HCT116 (cell line): ENCODE results near the gene ELFN2. TPM values are rescaled to one million over a fixed set of nuclear protein-coding genes. Genes with fewer than 3 reads are reported as not detected.
A peak's percentile ranks its signal among the peaks of the same experiment; 100 is the strongest.

Experiments
- ATAC-seq: fragments of 200-7000 bp; cut with Tn5 transposase; 2 replicates; pipeline ENCODE4 v1.9.1; 2020; ENCODE audit warnings: mild to moderate bottlenecking, moderate library complexity
- BruUV-seq: library from RNA; stranded (reverse); fragments of 400-500 nt; replicated peaks from 2 replicates; lab custom pipeline; 2021; lab: Mats Ljungman, UMichigan
- CTCF ChIA-PET: fragments of 300-600 bp; sonication (Branson Sonifier 250); formaldehyde crosslinking; loops from one replicate; lab custom pipeline; 2021; ENCODE audit warnings: antibody characterized with exemption; lab: Charles Lee
- POLR2A ChIA-PET: fragments of 300-600, 350-600 bp; sonication (Branson Sonifier 250); formaldehyde crosslinking; loops from one replicate; lab custom pipeline; 2021; ENCODE audit warnings: antibody characterized with exemption; lab: Charles Lee
- RAD21 ChIA-PET, 2 experiments: fragments of 300-600 bp; sonication (Branson Sonifier 250); formaldehyde crosslinking; loops; one replicate each; lab custom pipeline; 2023; ENCODE audit warnings: low total read pairs in 2 of 2; ENCODE audit not compliant: uncharacterized antibody in 2 of 2, unreplicated experiment in 2 of 2, low non-redundant PET in 1 of 2; lab: Charles Lee
- DNase-seq: peaks from one replicate; pipeline ENCODE4 v3.0.0-alpha.2; 2010; ENCODE audit warnings: low read depth, low spot score
- H2AFZ ChIP-seq: fragments of 200-600 bp; shearing (Covaris generic), sonication (generic); 2 replicates; pipeline ENCODE4 v1.6.1; 2017; ENCODE audit warnings: low read depth, mixed run types, mixed read lengths, antibody characterized with exemption, low read length; ENCODE audit not compliant: poor library complexity, severe bottlenecking
- H3K27ac ChIP-seq: 2 replicates; pipeline ENCODE4 v1.5.1; 2012; ENCODE audit warnings: low read depth, low read length
- H3K27me3 ChIP-seq: fragments of 200-600 bp; sonication (generic); 2 replicates; pipeline ENCODE4 v1.6.1; 2016; ENCODE audit warnings: mixed run types, low read length, mixed read lengths; ENCODE audit not compliant: insufficient read depth
- H3K36me3 ChIP-seq, 2 experiments: fragments of 200-500 bp in 1 of 2; fragments of 200-600 bp in 1 of 2; sonication (Bioruptor generic) in 1 of 2; sonication (generic) in 1 of 2; 2 replicates each; pipeline versions ENCODE4 v1.5.1 to v1.6.1; 2014 to 2016; ENCODE audit warnings: low read length in 2 of 2, inconsistent platforms in 1 of 2, mixed read lengths in 1 of 2, mixed run types in 1 of 2; ENCODE audit not compliant: insufficient read depth in 2 of 2, control insufficient read depth in 1 of 2
- H3K4me1 ChIP-seq, 2 experiments: fragments of 200-600 bp in 1 of 2; sonication (generic) in 1 of 2; 2 replicates each; pipeline versions ENCODE4 v1.5.1 to v1.6.1; 2012 to 2017; ENCODE audit warnings: low read length in 2 of 2, inconsistent platforms in 1 of 2, mild to moderate bottlenecking in 1 of 2, mixed read lengths in 1 of 2, mixed run types in 1 of 2, moderate library complexity in 1 of 2; ENCODE audit not compliant: insufficient read depth in 2 of 2, control insufficient read depth in 1 of 2
- H3K4me2 ChIP-seq: fragments of 200-600 bp; sonication (generic); 2 replicates; pipeline ENCODE4 v1.6.1; 2017; ENCODE audit warnings: mixed run types, low read length, mixed read lengths
- H3K4me3 ChIP-seq, 2 experiments: fragments of 200-600 bp in 1 of 2; sonication (generic) in 1 of 2; replicated peaks in 1 of 2; 2 replicates each; pipeline ENCODE4 v1.5.1; 2011 to 2016; ENCODE audit warnings: low read length in 2 of 2, control low read depth in 1 of 2, low read depth in 1 of 2, mild to moderate bottlenecking in 1 of 2, mixed read lengths in 1 of 2, mixed run types in 1 of 2
- H3K79me2 ChIP-seq: fragments of 200-600 bp; sonication (generic); 2 replicates; pipeline ENCODE4 v1.6.1; 2017; ENCODE audit warnings: mild to moderate bottlenecking, mixed run types, low read length, moderate library complexity, mixed read lengths; ENCODE audit not compliant: insufficient read depth
- H3K9ac ChIP-seq: fragments of 200-600 bp; sonication (generic); 2 replicates; pipeline ENCODE4 v1.6.1; 2016; ENCODE audit warnings: low read length, mixed read lengths
- H3K9me2 ChIP-seq: fragments of 200-600 bp; sonication (generic), shearing (Covaris generic); 2 replicates; pipeline ENCODE4 v1.6.1; 2017; ENCODE audit warnings: mixed run types, mild to moderate bottlenecking, moderate library complexity; ENCODE audit not compliant: insufficient read depth
- H3K9me3 ChIP-seq, 2 experiments: fragments of 200-500 bp in 1 of 2; fragments of 200-600 bp in 1 of 2; sonication (Bioruptor generic) in 1 of 2; sonication (generic) in 1 of 2; 2 replicates each; pipeline ENCODE4 v1.6.1; 2014 to 2017; ENCODE audit warnings: low read length in 2 of 2, mixed read lengths in 2 of 2, inconsistent platforms in 1 of 2, low read depth in 1 of 2, mild to moderate bottlenecking in 1 of 2, mixed run types in 1 of 2, moderate library complexity in 1 of 2; ENCODE audit not compliant: control insufficient read depth in 1 of 2, insufficient read depth in 1 of 2
- H4K20me1 ChIP-seq: fragments of 200-600 bp; sonication (generic), shearing (Covaris generic); 2 replicates; pipeline ENCODE4 v1.6.1; 2017; ENCODE audit warnings: mixed run types, mild to moderate bottlenecking, moderate library complexity; ENCODE audit not compliant: insufficient read depth
- CEBPB ChIP-seq: IDR thresholded peaks from 2 replicates; pipeline ENCODE4 v1.6.1; 2012; ENCODE audit warnings: low read depth
- ELF1 ChIP-seq: IDR thresholded peaks from 2 replicates; pipeline ENCODE4 v1.6.1; 2012; ENCODE audit warnings: low read depth, borderline replicate concordance
- EZH2 ChIP-seq: fragments of 200-600 bp; sonication (generic); IDR thresholded peaks from 2 replicates; pipeline ENCODE4 v1.6.1; 2017; ENCODE audit warnings: antibody characterized with exemption, mixed run types
- RAD21 ChIP-seq: IDR thresholded peaks from 2 replicates; pipeline ENCODE4 v1.6.1; 2012; ENCODE audit warnings: low read depth, mild to moderate bottlenecking
- REST ChIP-seq: IDR thresholded peaks from 2 replicates; pipeline ENCODE4 v1.6.1; 2012; ENCODE audit warnings: low read depth
- SIN3A ChIP-seq: IDR thresholded peaks from 2 replicates; pipeline ENCODE4 v1.6.1; 2012; ENCODE audit warnings: low read depth
- SP1 ChIP-seq: IDR thresholded peaks from 2 replicates; pipeline ENCODE4 v1.6.1; 2012; ENCODE audit warnings: low read depth
- SRF ChIP-seq: IDR thresholded peaks from 2 replicates; pipeline ENCODE4 v1.6.1; 2012; ENCODE audit warnings: low read depth
- TCF7L2 ChIP-seq: IDR thresholded peaks from 2 replicates; pipeline ENCODE4 v1.7.0; 2011; ENCODE audit warnings: borderline replicate concordance, inconsistent platforms; ENCODE audit not compliant: insufficient read depth, insufficient read length; ENCODE audit errors: extremely low read depth
- intact Hi-C: fragments of 100-400 bp; cut with micrococcal nuclease; formaldehyde crosslinking; loops from 2 replicates; pipeline ENCODE4 v1.10.0; 2022
- total RNA-seq: library from RNA; stranded (reverse); gene quantifications from one replicate; pipeline ENCODE4 v1.2.1, GENCODE V29; 2021; ENCODE audit not compliant: unreplicated experiment
- TF ChIP-seq, protein P1 (sequence below): IDR thresholded peaks from 2 replicates; pipeline ENCODE4 v1.6.1; 2012

The ELFN2 gene
- total RNA-seq, 1 experiment from 2014 or later: 45.4 TPM

GRCh38 chr22:37379722-37380121, 47.6 kb downstream of the ELFN2 start:
- no peak for DNase-seq
- H3K4me1 ChIP-seq: peaks cover 0 to 35% of the 10 kb centered on the region in 2 experiments; a peak in 2 of 4 replicates
- RAD21 ChIA-PET: no interaction called here
- H3K9me3 ChIP-seq: no peaks in the 10 kb centered on the region
- no peaks in the 10 kb centered on the region for H3K36me3 ChIP-seq
- H2AFZ ChIP-seq: no peak overlapping the region
- H3K4me3 ChIP-seq: no peak overlapping the region
- CTCF ChIA-PET: no interaction called here
- H3K27me3 ChIP-seq: no peaks in the 10 kb centered on the region
- H3K79me2 ChIP-seq: no peaks in the 10 kb centered on the region
- no peaks in the 10 kb centered on the region for H4K20me1 ChIP-seq
- H3K9me2 ChIP-seq: no peaks in the 10 kb centered on the region
- BruUV-seq: no TSS peak
- POLR2A ChIA-PET: interaction anchor here (1.0 kb wide), 2 partner anchors 16 to 53 kb away, joined by 3 read pairs; no protein-coding TSS in a partner anchor
- no peak overlapping the region for H3K9ac ChIP-seq
- TF ChIP-seq TCF7L2 (no peak), REST (no peak)
- no peak overlapping the region for H3K4me2 ChIP-seq
- ATAC-seq: no peak
- intact Hi-C loops: no loop called here
- H3K27ac ChIP-seq: no peak overlapping the region

- DNase-seq (no peak), ATAC-seq (0 out of 2 replicates have a peak, but pooled peaks have one; percentile 5)
- ChIA-PET CTCF (no interaction called here), RAD21 (no interaction called here), POLR2A (no interaction called here)
- Histone ChIP-seq H3K79me2 (no peaks in the 10 kb centered on the region), H3K36me3 (no peaks in the 10 kb centered on the region), H3K9ac (no peak overlapping the region), H3K9me2 (no peaks in the 10 kb centered on the region), H3K9me3 (no peaks in the 10 kb centered on the region), H3K27me3 (no peaks in the 10 kb centered on the region), H2AFZ (no peak overlapping the region), H3K4me1 (peaks cover 0 to 35% of the 10 kb centered on the region in 2 experiments; a peak in 2 of 4 replicates), H3K4me2 (peak overlapping the region; percentile 52), H4K20me1 (no peaks in the 10 kb centered on the region), H3K4me3 (no peak overlapping the region), H3K27ac (0 out of 2 replicates have a peak overlapping the region, but pooled peaks have one; percentile 1)
- intact Hi-C loops: no loop called here
- no TSS peak for BruUV-seq
- TF ChIP-seq, protein P1, sequence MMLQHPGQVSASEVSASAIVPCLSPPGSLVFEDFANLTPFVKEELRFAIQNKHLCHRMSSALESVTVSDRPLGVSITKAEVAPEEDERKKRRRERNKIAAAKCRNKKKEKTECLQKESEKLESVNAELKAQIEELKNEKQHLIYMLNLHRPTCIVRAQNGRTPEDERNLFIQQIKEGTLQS: no peak
- no peak for TF ChIP-seq TCF7L2
- TF ChIP-seq SIN3A: no peak
- TF ChIP-seq REST: no peak
- no peak for TF ChIP-seq ELF1
- TF ChIP-seq SP1: no peak
- TF ChIP-seq CEBPB: no peak
- no peak for TF ChIP-seq EZH2
- TF ChIP-seq RAD21: no peak
- no peak for TF ChIP-seq SRF
Measured at GRCh38 chr22:37379085-37379484, 48.2 kb downstream of the ELFN2 start.
